Motor neuron (in vitro differentiated cells): ENCODE results near the gene ARHGAP6. TPM values are rescaled to one million over a fixed set of nuclear protein-coding genes. Genes with fewer than 3 reads are reported as not detected.
A peak's percentile ranks its signal among the peaks of the same experiment; 100 is the strongest.

Source experiments
- ATAC-seq, 8 experiments: fragments of 200-7000 bp; cut with Tn5 transposase; replicated peaks in 6 of 8; 2 replicates each; pipeline ENCODE4 v1.8.0; 2021; ENCODE audit warnings: mild to moderate bottlenecking in 8 of 8, moderate library complexity in 8 of 8
- H3K27ac ChIP-seq, 2 donors: fragments of 250-450 bp; sonication (Bioruptor Pico); 2 replicates each; pipeline ENCODE4 v1.9.0; 2021; ENCODE audit warnings: antibody characterized with exemption in 2 of 2, mild to moderate bottlenecking in 2 of 2, moderate library complexity in 1 of 2
- H3K4me1 ChIP-seq, 2 donors: fragments of 250-450 bp; sonication (Bioruptor Pico); replicated peaks in 1 of 2; 2 replicates each; pipeline ENCODE4 v1.6.1; 2021; ENCODE audit warnings: antibody characterized with exemption in 2 of 2, mild to moderate bottlenecking in 2 of 2, moderate library complexity in 1 of 2
- H3K4me3 ChIP-seq, 5 donors: fragments of 250-450 bp; sonication (Bioruptor Pico); 2 replicates each; pipeline ENCODE4 v1.9.0; 2021; ENCODE audit warnings: antibody characterized with exemption in 5 of 5, mild to moderate bottlenecking in 5 of 5, moderate library complexity in 4 of 5
- WGBS, 10 experiments: fragments of 450-650 bp; shearing (Covaris generic); methylation state at CpG; one replicate each; pipeline ENCODE4 v1.0.0; 2022; 5-methylcytosine and 5-hydroxymethylcytosine counted together
- in situ Hi-C, 9 experiments: fragments of 400-800 bp; cut with MboI; loops; one replicate each; pipeline ENCODE4 v1.15.0; 2021; ENCODE audit warnings: low sequenced_read_pairs in 9 of 9, low pct_unique_long_range_greater_than_20kb in 2 of 9; ENCODE audit not compliant: unreplicated experiment in 9 of 9
- total RNA-seq, 8 experiments: library from RNA; unstranded; fragments of 300-600 nt; gene quantifications; 2 replicates each; pipeline versions ENCODE4 v1.2.3 to v1.2.4, GENCODE V29; 2022

Gene ARHGAP6
- total RNA-seq, 8 experiments from 2014 or later = 0.50 to 7.6 (median 2.6) TPM

DNA sequence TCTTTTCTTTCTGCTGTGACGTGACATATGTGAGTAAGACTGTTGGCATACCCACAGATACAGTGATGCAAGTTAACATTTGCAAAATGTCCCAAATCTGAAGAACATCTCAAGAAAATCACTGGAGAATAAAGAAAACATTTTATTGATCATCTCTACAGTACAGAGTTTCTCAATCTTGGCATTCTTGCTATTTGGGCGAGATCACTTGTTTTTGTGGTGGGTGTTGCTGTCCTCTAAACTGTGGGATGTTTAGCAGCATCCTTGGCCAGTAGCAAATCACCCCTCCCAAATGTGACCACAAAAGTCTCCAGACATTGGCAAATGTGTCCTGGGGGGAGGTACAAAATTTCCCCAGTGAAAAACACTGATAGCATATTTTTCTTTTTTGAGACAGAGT lies 343.7 kb downstream of the ARHGAP6 start:
- H3K4me3 ChIP-seq = no peak overlapping the region
- peaks cover 0 to 4% of the 10 kb centered on the region in 2 donors for H3K4me1 ChIP-seq
- in situ Hi-C loops = no loop called here
- 48 to 83% (median 63%) methylated on average over 1 to 2 of the region's 2 CpGs; no CpG with 5 or more reads in 4 of the 10 experiments for WGBS, 10 experiments
- ATAC-seq = no peak
- no peak overlapping the region for H3K27ac ChIP-seq

DNA sequence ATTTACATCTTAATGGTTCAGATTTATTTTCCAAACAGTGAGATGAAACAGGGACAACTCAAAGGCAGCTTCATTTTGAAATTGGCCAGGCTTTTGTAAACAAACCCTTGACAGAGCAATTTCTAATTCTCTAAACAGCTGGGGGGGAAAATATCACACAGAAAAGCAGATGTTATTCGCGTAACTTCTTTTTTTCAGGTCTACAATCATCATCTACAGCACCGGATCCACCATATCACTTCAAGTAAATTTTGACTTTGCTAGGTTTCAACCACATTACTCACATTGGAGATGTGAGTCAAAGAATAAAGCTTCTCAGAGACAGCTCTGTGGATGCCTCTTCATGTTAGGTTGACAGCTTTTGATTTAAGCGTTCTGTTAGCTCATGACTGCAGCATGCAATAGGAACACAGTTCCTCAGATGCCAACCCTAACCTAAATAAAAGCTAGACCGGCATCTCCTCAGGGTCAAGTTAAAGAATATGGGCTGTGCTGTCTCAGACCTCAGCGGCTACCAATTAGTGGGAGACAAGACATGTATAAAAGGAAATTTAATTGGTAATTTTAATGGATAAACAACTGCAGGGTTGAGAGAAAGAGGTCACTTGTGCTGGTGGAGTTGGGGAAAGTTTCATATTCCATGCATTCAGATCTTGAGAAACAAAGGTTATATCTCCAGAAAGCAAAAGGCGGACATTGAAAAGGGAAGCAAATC lies 345.8 kb downstream of the ARHGAP6 start:
- no peak overlapping the region for H3K4me3 ChIP-seq
- H3K4me1 ChIP-seq = peaks cover 0 to 4% of the 10 kb centered on the region in 2 donors
- in situ Hi-C loops = no loop called here
- ATAC-seq = peak in 1 of 8 experiments; percentile 27
- WGBS, 10 experiments = 57 to 100% (median 77%) methylated on average over 1 to 7 of the region's 7 CpGs; no CpG with 5 or more reads in 4 of the 10 experiments
- H3K27ac ChIP-seq = no peak overlapping the region

DNA sequence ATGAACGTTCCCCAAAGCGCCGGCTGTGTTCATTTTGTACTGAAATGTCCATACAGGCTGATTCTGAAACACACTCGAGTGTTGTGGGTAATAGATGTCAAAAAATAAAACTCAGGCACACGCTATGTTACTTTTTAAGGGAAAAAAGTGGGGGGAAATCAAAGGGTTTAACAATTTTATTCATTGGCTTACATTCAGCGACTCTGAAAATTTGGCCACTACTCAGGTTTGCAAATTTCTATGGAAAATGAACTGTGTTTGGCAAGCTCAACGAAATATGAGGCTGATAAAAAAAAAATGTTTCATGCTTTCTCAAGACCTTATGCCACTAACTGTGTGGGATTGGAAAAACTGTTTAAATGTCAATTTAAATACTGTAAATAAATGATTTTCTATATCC lies 354.0 kb downstream of the ARHGAP6 start:
- Histone ChIP-seq H3K4me3 (no peak overlapping the region), H3K27ac (no peak overlapping the region), H3K4me1 (no peaks in the 10 kb centered on the region)
- in situ Hi-C loops = no loop called here
- 42 to 100% (median 67%) methylated on average over 2 to 7 of the region's 7 CpGs; no CpG with 5 or more reads in 4 of the 10 experiments for WGBS, 10 experiments
- ATAC-seq = no peak

DNA sequence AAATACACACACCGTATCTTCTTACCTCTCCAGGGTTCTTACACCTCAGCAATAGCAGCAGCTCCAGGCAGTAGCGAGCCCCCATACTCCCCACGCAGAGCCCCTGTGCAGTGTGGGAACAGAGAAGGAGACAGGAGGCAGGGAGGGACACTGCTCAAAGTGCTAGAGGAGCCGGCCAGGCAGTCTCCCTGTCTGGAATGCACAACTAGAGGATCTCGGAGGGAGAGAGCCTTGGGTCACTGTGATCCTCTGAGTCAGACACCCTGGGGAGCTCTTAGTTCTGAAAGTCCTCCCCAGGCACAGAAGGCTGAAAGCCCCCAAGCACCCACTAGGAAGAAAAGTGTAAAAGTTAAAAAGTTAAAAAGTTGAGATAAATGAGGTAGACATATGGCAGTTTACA lies 356.5 kb downstream of the ARHGAP6 start:
- Histone ChIP-seq H3K27ac (no peak overlapping the region), H3K4me1 (no peaks in the 10 kb centered on the region), H3K4me3 (no peak overlapping the region)
- ATAC-seq = peak in 1 of 8 experiments; percentile 20
- in situ Hi-C loops = no loop called here
- 38% methylated on average over 5 of the region's 5 CpGs; no CpG with 5 or more reads in 9 of the 10 experiments for WGBS, 10 experiments

DNA sequence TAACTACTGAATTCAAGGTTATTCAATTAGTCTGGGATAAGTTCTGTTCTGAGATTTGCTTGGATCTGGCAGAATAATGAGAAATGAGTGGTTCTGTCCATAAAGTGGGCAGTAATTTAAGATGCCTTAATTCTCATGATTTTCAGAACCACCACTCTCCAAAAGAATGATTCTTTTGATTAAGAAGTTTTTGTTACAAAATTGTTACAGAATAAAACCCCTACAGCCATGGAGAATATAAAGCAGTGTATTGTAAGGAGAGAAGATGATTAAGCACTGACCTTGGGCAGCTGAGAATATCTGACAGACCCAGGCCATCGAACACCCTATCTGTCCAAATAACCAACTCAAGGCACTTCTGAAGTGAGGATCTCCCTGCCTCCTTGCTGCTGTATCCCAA lies 360.1 kb downstream of the ARHGAP6 start:
- H3K27ac ChIP-seq = no peak overlapping the region
- no peaks in the 10 kb centered on the region for H3K4me1 ChIP-seq
- no peak for ATAC-seq
- in situ Hi-C loops = no loop called here
- no peak overlapping the region for H3K4me3 ChIP-seq
- 17 to 100% methylated on average over 1 of the region's 1 CpG; no CpG with 5 or more reads in 8 of the 10 experiments for WGBS, 10 experiments

DNA sequence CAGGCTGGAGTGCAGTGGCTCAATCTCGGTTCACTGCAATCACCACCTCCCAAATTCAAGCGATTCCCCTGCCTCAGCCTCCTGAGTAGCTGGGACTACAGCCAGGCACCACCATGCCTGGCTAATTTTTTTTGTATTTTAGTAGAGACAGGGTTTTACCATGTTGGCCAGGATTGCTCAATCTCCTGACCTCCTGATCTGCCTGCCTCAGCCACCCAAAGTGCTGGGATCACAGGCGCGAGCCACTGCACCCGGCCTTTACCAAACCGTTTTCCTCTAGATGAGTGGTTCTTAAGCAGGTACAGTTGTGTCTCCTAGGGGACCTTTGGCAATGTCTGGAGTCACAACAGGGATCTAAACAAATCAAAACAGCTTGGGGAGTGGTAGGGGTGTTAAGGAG lies 360.9 kb downstream of the ARHGAP6 start:
- peak in 3 of 8 experiments; percentile 20 to 45 (median 32) for ATAC-seq
- WGBS, 10 experiments = 0 to 100% (median 76%) methylated on average over 1 to 2 of the region's 6 CpGs; no CpG with 5 or more reads in 6 of the 10 experiments
- in situ Hi-C loops = no loop called here
- Histone ChIP-seq H3K4me3 (no peak overlapping the region), H3K27ac (no peak overlapping the region), H3K4me1 (no peaks in the 10 kb centered on the region)

DNA sequence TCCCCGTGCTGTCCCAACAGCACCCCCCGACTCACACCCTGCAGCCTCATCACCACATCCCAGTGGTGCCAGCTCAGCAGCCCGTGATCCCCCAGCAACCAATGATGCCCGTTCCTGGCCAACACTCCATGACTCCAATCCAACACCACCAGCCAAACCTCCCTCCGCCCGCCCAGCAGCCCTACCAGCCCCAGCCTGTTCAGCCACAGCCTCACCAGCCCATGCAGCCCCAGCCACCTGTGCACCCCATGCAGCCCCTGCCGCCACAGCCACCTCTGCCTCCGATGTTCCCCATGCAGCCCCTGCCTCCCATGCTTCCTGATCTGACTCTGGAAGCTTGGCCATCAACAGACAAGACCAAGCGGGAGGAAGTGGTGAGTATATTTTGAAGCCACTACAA lies 367.1 kb downstream of the ARHGAP6 start:
- no peak overlapping the region for H3K27ac ChIP-seq
- 65% methylated on average over 4 of the region's 9 CpGs; no CpG with 5 or more reads in 9 of the 10 experiments for WGBS, 10 experiments
- no peaks in the 10 kb centered on the region for H3K4me1 ChIP-seq
- H3K4me3 ChIP-seq = no peak overlapping the region
- in situ Hi-C loops = no loop called here
- no peak for ATAC-seq

DNA sequence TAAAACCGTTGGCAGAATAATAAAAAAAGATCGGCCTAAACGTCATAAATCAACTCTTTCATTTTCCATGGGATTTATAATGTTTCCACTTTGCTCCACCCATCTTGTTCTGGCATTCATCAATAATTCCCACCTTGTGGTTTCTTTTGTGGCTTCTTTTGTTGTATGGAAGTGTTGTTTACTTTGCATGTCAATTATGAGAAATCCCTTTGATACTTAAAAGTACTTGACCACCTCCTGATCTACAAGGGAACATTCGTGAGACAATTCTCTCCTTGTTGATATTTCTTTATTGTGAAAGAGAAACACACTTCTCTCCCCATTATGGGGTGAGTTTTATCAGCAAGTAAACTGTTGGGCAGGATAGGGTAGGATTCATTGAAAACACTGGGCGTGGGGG lies 369.7 kb downstream of the ARHGAP6 start:
- Histone ChIP-seq H3K4me3 (no peak overlapping the region), H3K27ac (no peak overlapping the region), H3K4me1 (no peaks in the 10 kb centered on the region)
- ATAC-seq = no peak
- in situ Hi-C loops = no loop called here
- 0 to 80% (median 20%) methylated on average over 1 to 5 of the region's 5 CpGs; no CpG with 5 or more reads in 4 of the 10 experiments for WGBS, 10 experiments

DNA sequence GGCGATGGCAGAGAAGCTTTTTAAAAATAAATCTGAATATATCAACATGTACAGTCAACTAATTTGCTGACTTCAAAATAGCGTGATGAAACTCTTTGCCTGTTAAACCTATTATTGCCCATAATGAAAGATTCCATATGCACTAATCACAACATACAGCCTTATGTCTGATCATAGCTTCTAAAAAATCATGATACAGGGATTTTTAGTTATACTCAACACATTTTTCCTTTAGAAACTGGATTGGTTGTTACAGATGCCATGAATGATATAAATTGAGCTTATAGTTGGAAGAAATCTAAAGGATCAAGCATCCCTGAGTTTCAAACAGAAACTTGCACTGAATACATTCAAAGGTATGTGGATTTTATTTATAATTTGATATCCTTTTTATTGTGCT lies 372.6 kb downstream of the ARHGAP6 start, which contains the start of gene AMELX:
Gene AMELX (plus strand): TSS at position 301 of the 400 bp plus-strand sequence. CDS start 1,376 bp downstream, outside the sequence.
- WGBS, 10 experiments = 61 to 100% (median 88%) methylated on average over 1 to 2 of the region's 2 CpGs; no CpG with 5 or more reads in 5 of the 10 experiments
- ATAC-seq = no peak
- in situ Hi-C loops = no loop called here
- H3K27ac ChIP-seq = no peak within 1 kb of the TSS
- H3K4me1 ChIP-seq = no peaks in the 10 kb centered on the region
- no peak within 1 kb of the TSS for H3K4me3 ChIP-seq

DNA sequence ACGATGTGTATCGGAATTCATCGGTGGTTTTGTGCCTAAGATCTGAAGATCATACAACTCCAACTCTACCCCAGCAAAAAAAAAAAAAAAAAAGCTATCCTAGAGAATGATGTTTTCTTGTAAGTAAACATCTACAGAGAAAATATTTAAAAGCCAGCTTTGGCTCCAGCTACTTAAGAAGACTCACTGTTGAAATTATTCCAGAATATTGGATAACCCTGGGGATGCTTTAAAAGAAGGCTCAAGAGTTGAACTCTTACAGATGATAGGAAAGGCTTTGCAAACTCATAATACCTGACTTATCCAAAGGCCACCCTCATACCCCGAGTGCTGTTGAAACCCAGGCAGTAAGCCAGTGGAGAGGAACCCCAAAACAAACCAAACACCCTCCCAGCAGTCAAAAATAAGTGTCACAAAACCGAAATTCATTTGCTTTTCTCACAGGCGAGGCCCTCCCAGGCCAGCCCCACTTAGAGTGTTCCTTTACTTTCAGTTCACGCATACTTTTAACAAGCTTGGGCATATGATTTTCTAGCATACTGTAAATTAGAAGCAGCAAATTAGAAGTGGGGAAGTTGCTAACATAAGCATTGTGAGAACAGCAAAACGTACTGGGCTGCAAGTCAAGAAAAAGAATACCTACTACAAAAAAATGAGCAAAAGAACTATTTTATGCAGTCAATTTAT lies 375.2 kb downstream of the ARHGAP6 start:
- WGBS, 10 experiments = 20 to 100% (median 80%) methylated on average over 1 to 8 of the region's 8 CpGs; no CpG with 5 or more reads in 3 of the 10 experiments
- in situ Hi-C loops = no loop called here
- ATAC-seq = no peak

DNA sequence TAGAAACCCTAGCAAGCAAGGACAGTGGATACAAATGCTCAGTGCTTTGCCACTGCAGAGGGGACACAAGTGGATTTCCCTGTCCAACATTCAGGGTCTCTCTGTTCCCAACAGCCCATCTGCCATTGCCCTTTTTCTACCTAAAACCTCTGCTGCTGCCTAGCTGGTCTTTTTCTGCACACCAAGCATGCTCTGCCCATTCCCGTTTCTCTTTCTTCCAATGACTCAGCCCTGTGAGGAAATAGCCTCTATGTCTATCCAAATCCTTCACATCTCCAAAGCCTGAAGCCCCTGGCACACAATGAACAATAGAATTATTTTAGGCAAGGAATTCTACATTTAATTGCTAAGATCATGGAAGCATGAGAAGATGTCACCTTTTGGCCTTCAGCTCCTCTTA lies 378.2 kb downstream of the ARHGAP6 start:
- peak in 2 of 8 experiments; percentile 34 to 36 for ATAC-seq
- no peak overlapping the region for H3K4me3 ChIP-seq
- in situ Hi-C loops = no loop called here
- H3K27ac ChIP-seq = no peak overlapping the region
- no peaks in the 10 kb centered on the region for H3K4me1 ChIP-seq
- no CpG with 5 or more reads among the region's 1 CpG for WGBS, 10 experiments

More for the DNA sequence above, 375.2 kb downstream of the ARHGAP6 start:
- no peaks in the 10 kb centered on the region for H3K4me1 ChIP-seq
- H3K4me3 ChIP-seq = no peak overlapping the region
- H3K27ac ChIP-seq = no peak overlapping the region

DNA sequence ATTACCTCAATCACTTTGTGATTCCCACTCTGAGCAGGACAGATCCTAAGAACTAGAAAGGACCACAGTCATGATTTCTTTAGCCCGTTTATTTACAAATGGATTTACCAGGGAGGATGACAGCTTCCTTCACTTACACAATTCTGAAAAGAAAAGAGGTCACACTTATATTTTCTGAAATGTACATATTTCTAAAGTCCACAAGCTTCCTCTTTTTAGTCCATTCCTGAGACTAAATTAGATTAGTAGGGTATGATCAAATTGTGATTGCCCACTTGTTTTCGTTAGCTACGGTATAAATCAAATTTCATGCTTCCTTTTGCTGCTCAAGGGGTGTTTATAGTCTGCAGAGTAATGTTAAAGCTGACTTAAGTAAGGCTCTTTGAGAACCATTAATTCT lies 380.1 kb downstream of the ARHGAP6 start:
- no peak for ATAC-seq
- Histone ChIP-seq H3K4me1 (no peaks in the 10 kb centered on the region), H3K4me3 (no peak overlapping the region), H3K27ac (no peak overlapping the region)
- WGBS, 10 experiments = 36 to 100% (median 80%) methylated on average over 1 to 3 of the region's 3 CpGs; no CpG with 5 or more reads in 5 of the 10 experiments
- in situ Hi-C loops = no loop called here

DNA sequence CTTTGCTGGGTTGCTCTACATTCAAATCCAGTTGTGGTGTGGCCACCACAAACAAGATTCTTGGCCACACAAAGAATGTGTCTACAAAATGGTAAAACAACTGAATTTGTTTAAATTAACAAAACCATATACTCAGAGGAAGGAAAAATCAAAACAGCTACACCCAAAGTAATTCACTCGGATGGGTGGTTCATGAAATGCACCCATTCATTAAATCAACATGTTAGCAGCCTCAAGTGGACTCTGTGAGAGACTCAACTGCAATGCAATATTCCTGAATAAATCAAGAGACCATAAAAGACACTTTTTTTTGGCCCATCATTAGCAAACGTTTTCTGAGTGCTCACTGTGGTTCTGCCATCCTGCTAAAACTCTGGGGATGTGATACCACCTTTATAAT lies 383.7 kb downstream of the ARHGAP6 start:
- in situ Hi-C loops = no loop called here
- 0 to 100% (median 21%) methylated on average over 1 to 2 of the region's 2 CpGs; no CpG with 5 or more reads in 4 of the 10 experiments for WGBS, 10 experiments
- ATAC-seq = peak in 3 of 8 experiments; percentile 58 to 96 (median 77)
- no peaks in the 10 kb centered on the region for H3K4me1 ChIP-seq
- no peak overlapping the region for H3K4me3 ChIP-seq
- H3K27ac ChIP-seq = no peak overlapping the region
